ENCODE measurements around the gene GFOD1.
"Not testable (repeated sequence)": the region's sequence is repeated elsewhere in the genome, so short reads cannot be mapped to it uniquely, and the experiment has no call there.

Gene GFOD1

GRCh38 chr6:13398421-13398994 is 88.9 kb downstream of the GFOD1 start:
- no peak for DNase-seq

GRCh38 chr6:13398069-13398381 is 89.4 kb downstream of the GFOD1 start:
- DNase-seq = no peak

GRCh38 chr6:13397359-13398068 is 89.9 kb downstream of the GFOD1 start:
- no peak for DNase-seq

- DNase-seq = no peak
These were observed 91.1 kb downstream of the GFOD1 start for GRCh38 chr6:13396241-13396792.

- DNase-seq = no peak
These were observed 91.8 kb downstream of the GFOD1 start for GRCh38 chr6:13395272-13396237.

- DNase-seq = no peak
These were observed 94.9 kb downstream of the GFOD1 start for GRCh38 chr6:13392462-13392861.

- no peak for DNase-seq
These were observed 95.9 kb downstream of the GFOD1 start for GRCh38 chr6:13391537-13391936.

- no peak for DNase-seq
These were observed 96.7 kb downstream of the GFOD1 start for GRCh38 chr6:13390658-13391057.

GRCh38 chr6:13389237-13389636 is 98.2 kb downstream of the GFOD1 start:
- not testable (repeated sequence) for DNase-seq

- DNase-seq = not testable (repeated sequence)
These were observed 98.6 kb downstream of the GFOD1 start for GRCh38 chr6:13388769-13389168.

- no peak for DNase-seq
These were observed 102.4 kb downstream of the GFOD1 start for GRCh38 chr6:13384966-13385365.

- DNase-seq = no peak
These were observed 102.9 kb downstream of the GFOD1 start for GRCh38 chr6:13384506-13384905.

- no peak for DNase-seq
These were observed 103.9 kb downstream of the GFOD1 start for GRCh38 chr6:13383328-13384163.

- no peak for DNase-seq
These were observed 106.6 kb downstream of the GFOD1 start for GRCh38 chr6:13380761-13381160.

GRCh38 chr6:13378669-13379590 is 108.5 kb downstream of the GFOD1 start:
- no peak for DNase-seq

GRCh38 chr6:13377054-13377758 is 110.2 kb downstream of the GFOD1 start:
- DNase-seq = no peak

- no peak for DNase-seq
These were observed 112.0 kb downstream of the GFOD1 start for GRCh38 chr6:13375360-13375878.

- no peak for DNase-seq
These were observed 113.5 kb downstream of the GFOD1 start for GRCh38 chr6:13373919-13374318.

GRCh38 chr6:13373488-13373886 is 113.9 kb downstream of the GFOD1 start:
- no peak for DNase-seq

GRCh38 chr6:13372688-13373487 is 114.5 kb downstream of the GFOD1 start:
- no peak for DNase-seq

Measured in activated CD4-positive, alpha-beta T cell treated with anti-CD3 and anti-CD28 coated beads for 1 hour (primary cell).